Endodermal cell (in vitro differentiated cells): ENCODE measurements around the gene LRR1. TPM values are rescaled to one million over a fixed set of nuclear protein-coding genes. Genes with fewer than 3 reads are reported as not detected.

Experiments used
- DNase-seq: peaks from one replicate; pipeline ENCODE4 v3.0.0-alpha.2; 2017
- H3K27ac ChIP-seq: 2 replicates; pipeline ENCODE4 v1.5.1; 2013; ENCODE audit warnings: mild to moderate bottlenecking, low read depth, low read length, moderate library complexity
- H3K27me3 ChIP-seq: 2 replicates; pipeline ENCODE4 v1.6.1; 2013; ENCODE audit warnings: mild to moderate bottlenecking, low read length, moderate library complexity; ENCODE audit not compliant: insufficient read depth, control insufficient read depth, poor library complexity, severe bottlenecking
- H3K36me3 ChIP-seq: 2 replicates; pipeline ENCODE4 v1.7.0; 2013; ENCODE audit warnings: mild to moderate bottlenecking, low read length, moderate library complexity; ENCODE audit not compliant: control insufficient read depth, insufficient read depth
- H3K4me1 ChIP-seq: one replicate; pipeline ENCODE4 v1.7.0; 2013; ENCODE audit warnings: low read length; ENCODE audit not compliant: control insufficient read depth, insufficient read depth
- H3K4me3 ChIP-seq: 2 replicates; pipeline ENCODE4 v1.5.1; 2013; ENCODE audit warnings: mild to moderate bottlenecking, low read length, moderate library complexity
- H3K9ac ChIP-seq: 2 replicates; pipeline ENCODE4 v1.6.1; 2013; ENCODE audit warnings: mild to moderate bottlenecking, low read length, moderate library complexity; ENCODE audit not compliant: poor library complexity, severe bottlenecking; ENCODE audit errors: extremely low read depth
- H3K9me3 ChIP-seq: 2 replicates; pipeline ENCODE4 v1.6.1; 2013; ENCODE audit warnings: mild to moderate bottlenecking, low read length, moderate library complexity; ENCODE audit not compliant: control insufficient read depth
- H3K27ac Mint-ChIP-seq: 2 replicates; pipeline ENCODE4 v1.8.0; 2020; ENCODE audit warnings: mixed read lengths
- H3K27me3 Mint-ChIP-seq: 2 replicates; pipeline ENCODE4 v1.8.0; 2021; ENCODE audit warnings: mild to moderate bottlenecking, mixed read lengths; ENCODE audit not compliant: insufficient read depth
- H3K36me3 Mint-ChIP-seq: 2 replicates; pipeline ENCODE4 v1.8.0; 2020; ENCODE audit warnings: low read depth, mixed read lengths
- H3K4me1 Mint-ChIP-seq: 2 replicates; pipeline ENCODE4 v1.8.0; 2020; ENCODE audit warnings: mixed read lengths
- H3K4me3 Mint-ChIP-seq: 2 replicates; pipeline ENCODE4 v1.8.0; 2020; ENCODE audit warnings: mild to moderate bottlenecking, moderate library complexity, mixed read lengths
- H3K9me3 Mint-ChIP-seq: 2 replicates; pipeline ENCODE4 v1.8.0; 2020; ENCODE audit warnings: mild to moderate bottlenecking, mixed read lengths
- WGBS, 2 experiments: methylation state at CpG; one replicate each; pipeline versions ENCODE4 v1.1.5 to v1.1.7; 2013; ENCODE audit warnings: missing lambda C conversion rate in 2 of 2, mixed read lengths in 1 of 2; ENCODE audit not compliant: insufficient coverage in 1 of 2, insufficient read length in 1 of 2; 5-methylcytosine and 5-hydroxymethylcytosine counted together
- total RNA-seq, 2 donors: library from RNA; stranded (reverse); fragmentation: NEBNext Ultra II Directional in 1 of 2; extraction: Animal tissue kit (Norgen Biotek cat#: 25700) in 1 of 2; gene quantifications; 2 replicates in 1 of 2; 3 replicates in 1 of 2; pipeline ENCODE4 v1.2.1, GENCODE V29; 2021
- TF ChIP-seq, protein P1 (sequence below): fragments of 200-600 bp; sonication (generic); conservative IDR thresholded peaks from 2 replicates; pipeline ENCODE4 v1.5.0; 2021; ENCODE audit warnings: antibody characterized with exemption, mild to moderate bottlenecking

The LRR1 gene
- total RNA-seq, 2 donors from 2014 or later, result 20.4 to 22.9 TPM

DNA sequence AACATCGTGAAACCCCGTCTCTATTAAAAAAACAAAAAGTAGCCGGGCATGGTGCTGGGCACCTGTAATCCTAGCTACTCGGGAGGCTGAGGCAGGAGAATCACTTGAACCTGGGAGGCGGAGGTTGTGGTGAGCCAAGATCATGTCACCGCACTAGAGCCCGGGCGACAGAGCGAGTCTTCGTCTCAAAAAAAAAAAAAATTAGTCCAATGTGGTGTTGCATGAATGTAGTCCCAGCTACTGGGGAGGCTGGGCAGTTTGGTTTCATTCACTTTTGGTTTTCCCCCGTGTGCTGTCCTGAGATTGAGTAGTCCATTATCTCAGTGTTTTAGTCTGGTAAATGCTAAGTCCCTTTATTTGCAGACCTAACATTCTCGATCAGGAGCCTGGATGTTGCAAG is 32.0 kb upstream of the LRR1 start:
- Mint-ChIP-seq H3K27me3 (no peaks in the 10 kb centered on the region), H3K27ac (no peak overlapping the region), H3K4me1 (peaks cover 11% of the 10 kb centered on the region), H3K9me3 (peaks cover 10% of the 10 kb centered on the region), H3K36me3 (peaks cover 5% of the 10 kb centered on the region), H3K4me3 (no peak overlapping the region)
- Histone ChIP-seq H3K4me1 (peaks cover 4% of the 10 kb centered on the region), H3K9ac (no peak overlapping the region), H3K36me3 (no peaks in the 10 kb centered on the region), H3K9me3 (no peaks in the 10 kb centered on the region), H3K27me3 (no peaks in the 10 kb centered on the region), H3K27ac (no peak overlapping the region), H3K4me3 (no peak overlapping the region)
- 79 to 94% methylated on average over 10 to 12 of the region's 12 CpGs for WGBS, 2 experiments
- TF ChIP-seq, protein P1, sequence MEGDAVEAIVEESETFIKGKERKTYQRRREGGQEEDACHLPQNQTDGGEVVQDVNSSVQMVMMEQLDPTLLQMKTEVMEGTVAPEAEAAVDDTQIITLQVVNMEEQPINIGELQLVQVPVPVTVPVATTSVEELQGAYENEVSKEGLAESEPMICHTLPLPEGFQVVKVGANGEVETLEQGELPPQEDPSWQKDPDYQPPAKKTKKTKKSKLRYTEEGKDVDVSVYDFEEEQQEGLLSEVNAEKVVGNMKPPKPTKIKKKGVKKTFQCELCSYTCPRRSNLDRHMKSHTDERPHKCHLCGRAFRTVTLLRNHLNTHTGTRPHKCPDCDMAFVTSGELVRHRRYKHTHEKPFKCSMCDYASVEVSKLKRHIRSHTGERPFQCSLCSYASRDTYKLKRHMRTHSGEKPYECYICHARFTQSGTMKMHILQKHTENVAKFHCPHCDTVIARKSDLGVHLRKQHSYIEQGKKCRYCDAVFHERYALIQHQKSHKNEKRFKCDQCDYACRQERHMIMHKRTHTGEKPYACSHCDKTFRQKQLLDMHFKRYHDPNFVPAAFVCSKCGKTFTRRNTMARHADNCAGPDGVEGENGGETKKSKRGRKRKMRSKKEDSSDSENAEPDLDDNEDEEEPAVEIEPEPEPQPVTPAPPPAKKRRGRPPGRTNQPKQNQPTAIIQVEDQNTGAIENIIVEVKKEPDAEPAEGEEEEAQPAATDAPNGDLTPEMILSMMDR, result no peak
- no peak for DNase-seq

DNA sequence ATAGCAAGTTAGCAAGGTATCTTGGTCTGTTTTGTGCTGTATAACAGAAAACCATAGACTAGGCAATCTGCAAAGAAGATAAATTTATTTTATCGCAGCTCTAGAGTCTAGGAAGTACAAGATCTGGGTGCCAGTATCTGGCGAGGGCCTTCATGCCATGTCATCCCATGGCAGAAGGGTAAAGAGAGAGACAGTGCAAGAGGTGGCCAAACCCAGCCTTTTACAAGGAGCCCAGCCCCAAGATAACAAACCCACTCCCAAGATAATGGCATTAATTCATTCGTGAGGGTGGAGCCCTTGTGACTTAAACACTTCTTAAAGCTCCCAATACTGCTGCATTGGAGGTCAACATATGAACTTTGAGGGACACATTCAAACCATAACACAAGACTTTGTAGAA is 29.5 kb upstream of the LRR1 start:
- Histone ChIP-seq H3K36me3 (peaks cover 7% of the 10 kb centered on the region), H3K27me3 (no peaks in the 10 kb centered on the region), H3K27ac (no peak overlapping the region), H3K4me3 (no peak overlapping the region), H3K9ac (no peak overlapping the region), H3K9me3 (peaks cover 9% of the 10 kb centered on the region), H3K4me1 (peaks cover 4% of the 10 kb centered on the region)
- 92 to 94% methylated on average over 2 to 3 of the region's 3 CpGs for WGBS, 2 experiments
- peaks cover 25% of the 10 kb centered on the region for H3K36me3 Mint-ChIP-seq
- H3K27ac Mint-ChIP-seq, result no peak overlapping the region
- H3K4me3 Mint-ChIP-seq, result no peak overlapping the region
- TF ChIP-seq, protein P1, result no peak
- H3K9me3 Mint-ChIP-seq, result peaks cover 5% of the 10 kb centered on the region
- peaks cover 11% of the 10 kb centered on the region for H3K4me1 Mint-ChIP-seq
- no peaks in the 10 kb centered on the region for H3K27me3 Mint-ChIP-seq
- DNase-seq, result no peak

DNA sequence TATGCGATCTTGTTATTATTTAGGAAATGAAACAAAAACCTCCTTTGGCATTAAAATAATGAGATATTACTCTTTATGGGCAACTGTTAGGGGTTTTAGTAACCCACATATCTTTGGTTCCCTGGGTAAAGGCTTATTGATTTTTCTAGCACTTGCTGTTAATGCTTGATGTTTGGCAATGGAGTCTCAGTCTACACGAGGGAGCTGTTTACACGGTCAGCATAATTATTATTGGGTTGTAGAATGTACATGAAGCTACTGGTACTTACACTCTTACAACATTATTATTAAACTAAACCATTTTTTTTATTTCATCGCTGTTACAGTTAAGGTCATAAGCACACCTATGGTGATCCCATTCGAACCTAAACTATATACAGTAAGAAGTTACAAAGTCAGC is 24.7 kb upstream of the LRR1 start:
- TF ChIP-seq, protein P1, result no peak
- Histone ChIP-seq H3K9me3 (peaks cover 9% of the 10 kb centered on the region), H3K36me3 (peaks cover 35% of the 10 kb centered on the region), H3K4me1 (no peaks in the 10 kb centered on the region), H3K27ac (no peak overlapping the region), H3K9ac (no peak overlapping the region), H3K4me3 (no peak overlapping the region), H3K27me3 (no peaks in the 10 kb centered on the region)
- no peak for DNase-seq
- peaks cover 59% of the 10 kb centered on the region for H3K36me3 Mint-ChIP-seq
- no peak overlapping the region for H3K4me3 Mint-ChIP-seq
- H3K27me3 Mint-ChIP-seq, result no peaks in the 10 kb centered on the region
- H3K27ac Mint-ChIP-seq, result no peak overlapping the region
- peaks cover 5% of the 10 kb centered on the region for H3K9me3 Mint-ChIP-seq
- no peaks in the 10 kb centered on the region for H3K4me1 Mint-ChIP-seq
- 99 to 100% methylated on average over 2 to 4 of the region's 5 CpGs for WGBS, 2 experiments
